Cardiac muscle cell (in vitro differentiated cells and primary cell): Measurements from ENCODE around the gene BRIP1. TPM values are rescaled to one million over a fixed set of nuclear protein-coding genes. Genes with fewer than 3 reads are reported as not detected.

Source experiments
- DNase-seq, 2 donors: peaks; one replicate each; pipeline versions ENCODE4 v3.0.0 to v3.0.0-alpha.2; 2010 to 2017; ENCODE audit warnings: low read depth in 1 of 2, low spot score in 1 of 2
- H3K27ac ChIP-seq: fragments of 200-600 bp; sonication (generic); 2 replicates; pipeline ENCODE4 v1.5.1; 2016
- H3K27me3 ChIP-seq: fragments of 200-600 bp; sonication (generic); 2 replicates; pipeline ENCODE4 v1.6.0; 2016; ENCODE audit warnings: control low read depth
- H3K36me3 ChIP-seq: fragments of 200-600 bp; sonication (generic); 2 replicates; pipeline ENCODE4 v1.5.1; 2016; ENCODE audit warnings: control low read depth
- H3K4me1 ChIP-seq: fragments of 200-600 bp; sonication (generic); 2 replicates; pipeline ENCODE4 v1.8.1; 2017; ENCODE audit warnings: low read depth, mild to moderate bottlenecking, mixed run types
- H3K4me3 ChIP-seq: fragments of 200-600 bp; sonication (generic); 2 replicates; pipeline ENCODE4 v1.5.1; 2016; ENCODE audit warnings: mild to moderate bottlenecking
- H3K9me3 ChIP-seq: fragments of 200-600 bp; sonication (generic); 2 replicates; pipeline ENCODE4 v1.5.1; 2017; ENCODE audit warnings: low read depth, mild to moderate bottlenecking, control low read depth
- polyA plus RNA-seq: library from polyadenylated mRNA; unstranded; fragments of >200 nt; fragmentation: Nextera tagmentation; extraction: Ambion mirVana; gene quantifications from 2 replicates; pipeline ENCODE4 v1.2.1, GENCODE V29; 2016
- total RNA-seq: library from RNA; depleted of rRNA; stranded (reverse); fragments of >200 nt; gene quantifications from 2 replicates; pipeline ENCODE4 v1.2.3, GENCODE V29; 2016
- TF ChIP-seq, protein P1 (sequence below): IDR thresholded peaks from 2 replicates; pipeline ENCODE4 v1.5.1; 2012; ENCODE audit warnings: low read depth, mild to moderate bottlenecking, low read length

The BRIP1 gene
- total and polyA plus RNA-seq, 2 experiments from 2014 or later: 3.1 to 9.2 TPM

DNA sequence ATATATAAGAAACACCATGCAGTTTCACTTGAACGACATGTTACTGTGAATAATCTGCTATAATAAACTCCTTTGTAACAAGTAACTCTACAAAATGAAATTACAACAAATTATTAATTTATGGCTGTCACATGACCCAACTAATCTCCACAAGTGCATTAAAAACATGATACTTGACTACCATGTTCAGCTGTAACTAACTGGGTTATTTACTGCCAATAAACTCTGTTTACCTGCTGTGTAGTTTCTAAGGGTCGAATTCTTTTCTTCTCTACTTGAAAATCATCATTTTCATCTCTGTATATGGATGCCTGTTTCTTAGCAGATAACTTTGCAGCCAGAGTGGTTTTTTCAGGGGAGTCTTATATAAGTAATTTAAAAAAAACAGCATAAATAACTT is 14.4 kb downstream of the BRIP1 start:
- H3K36me3 ChIP-seq: no peaks in the 10 kb centered on the region
- H3K27ac ChIP-seq: no peak overlapping the region
- H3K27me3 ChIP-seq: no peaks in the 10 kb centered on the region
- TF ChIP-seq, protein P1, sequence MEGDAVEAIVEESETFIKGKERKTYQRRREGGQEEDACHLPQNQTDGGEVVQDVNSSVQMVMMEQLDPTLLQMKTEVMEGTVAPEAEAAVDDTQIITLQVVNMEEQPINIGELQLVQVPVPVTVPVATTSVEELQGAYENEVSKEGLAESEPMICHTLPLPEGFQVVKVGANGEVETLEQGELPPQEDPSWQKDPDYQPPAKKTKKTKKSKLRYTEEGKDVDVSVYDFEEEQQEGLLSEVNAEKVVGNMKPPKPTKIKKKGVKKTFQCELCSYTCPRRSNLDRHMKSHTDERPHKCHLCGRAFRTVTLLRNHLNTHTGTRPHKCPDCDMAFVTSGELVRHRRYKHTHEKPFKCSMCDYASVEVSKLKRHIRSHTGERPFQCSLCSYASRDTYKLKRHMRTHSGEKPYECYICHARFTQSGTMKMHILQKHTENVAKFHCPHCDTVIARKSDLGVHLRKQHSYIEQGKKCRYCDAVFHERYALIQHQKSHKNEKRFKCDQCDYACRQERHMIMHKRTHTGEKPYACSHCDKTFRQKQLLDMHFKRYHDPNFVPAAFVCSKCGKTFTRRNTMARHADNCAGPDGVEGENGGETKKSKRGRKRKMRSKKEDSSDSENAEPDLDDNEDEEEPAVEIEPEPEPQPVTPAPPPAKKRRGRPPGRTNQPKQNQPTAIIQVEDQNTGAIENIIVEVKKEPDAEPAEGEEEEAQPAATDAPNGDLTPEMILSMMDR: no peak
- no peaks in the 10 kb centered on the region for H3K4me1 ChIP-seq
- DNase-seq: no peak
- no peaks in the 10 kb centered on the region for H3K9me3 ChIP-seq
- no peak overlapping the region for H3K4me3 ChIP-seq

- no peaks in the 10 kb centered on the region for H3K27me3 ChIP-seq
- no peak overlapping the region for H3K4me3 ChIP-seq
- DNase-seq: no peak
- H3K4me1 ChIP-seq: no peaks in the 10 kb centered on the region
- TF ChIP-seq, protein P1: no peak
- no peak overlapping the region for H3K27ac ChIP-seq
- no peaks in the 10 kb centered on the region for H3K9me3 ChIP-seq
- H3K36me3 ChIP-seq: no peaks in the 10 kb centered on the region
Observed at GRCh38 chr17:61848247-61848646, 15.1 kb downstream of the BRIP1 start.

GRCh38 chr17:61847659-61848058 is 15.7 kb downstream of the BRIP1 start:
- DNase-seq: no peak
- no peak overlapping the region for H3K27ac ChIP-seq
- TF ChIP-seq, protein P1: no peak
- H3K9me3 ChIP-seq: no peaks in the 10 kb centered on the region
- H3K36me3 ChIP-seq: no peaks in the 10 kb centered on the region
- no peaks in the 10 kb centered on the region for H3K4me1 ChIP-seq
- H3K27me3 ChIP-seq: no peaks in the 10 kb centered on the region
- H3K4me3 ChIP-seq: no peak overlapping the region

- Histone ChIP-seq H3K36me3 (no peaks in the 10 kb centered on the region), H3K27me3 (no peaks in the 10 kb centered on the region), H3K9me3 (no peaks in the 10 kb centered on the region), H3K4me3 (no peak overlapping the region), H3K27ac (no peak overlapping the region), H3K4me1 (no peaks in the 10 kb centered on the region)
- DNase-seq: no peak
- TF ChIP-seq, protein P1: no peak
Observed at GRCh38 chr17:61846761-61847375, 16.5 kb downstream of the BRIP1 start.

GRCh38 chr17:61846088-61846487 is 17.2 kb downstream of the BRIP1 start:
- no peak overlapping the region for H3K4me3 ChIP-seq
- H3K27ac ChIP-seq: no peak overlapping the region
- H3K9me3 ChIP-seq: no peaks in the 10 kb centered on the region
- no peaks in the 10 kb centered on the region for H3K27me3 ChIP-seq
- H3K36me3 ChIP-seq: no peaks in the 10 kb centered on the region
- TF ChIP-seq, protein P1: no peak
- H3K4me1 ChIP-seq: no peaks in the 10 kb centered on the region
- no peak for DNase-seq
